Measurements from ENCODE around the gene ADORA2A. TPM values are rescaled to one million over a fixed set of nuclear protein-coding genes. Genes with fewer than 3 reads are reported as not detected.
A peak's percentile ranks its signal among the peaks of the same experiment; 100 is the strongest.

The ADORA2A gene
- total RNA-seq, 6 experiments from 2014 or later: 2.0 to 7.7 (median 3.6) TPM

DNA sequence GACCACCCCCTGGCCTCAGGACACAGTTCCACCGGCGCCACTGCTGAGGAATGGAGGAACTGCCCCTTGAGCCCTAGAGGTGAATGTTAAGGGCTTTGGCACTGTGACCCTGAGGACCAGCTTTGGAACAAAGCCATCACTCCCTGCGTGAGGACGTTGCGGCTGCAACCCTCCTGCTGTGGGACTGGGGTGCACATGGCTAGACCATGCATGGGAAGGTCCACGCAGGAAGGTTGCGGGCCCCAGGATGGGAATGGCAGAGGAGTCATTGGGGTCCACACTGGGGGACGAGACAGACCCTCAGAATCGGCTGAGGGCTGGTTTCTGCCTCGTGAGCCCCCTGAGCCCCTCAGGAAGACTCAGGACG, 6.4 kb upstream of the ADORA2A start:
- WGBS (ENCODE audit: insufficient coverage, low coverage, low lambda C conversion rate, missing lambda C conversion rate): no CpG with 5 or more reads among the region's 11 CpGs
- no peaks in the 10 kb centered on the region for H3K9me3 ChIP-seq
- no peak for ATAC-seq
- intact Hi-C loops (cut with DNase I): loop anchor here in 1 of 2 donors (10.0 kb wide), 1 partner anchor 64 kb away; no protein-coding TSS in a partner anchor
- DNase-seq: peak in 1 of 3 donors; percentile 49
- TF ChIP-seq, protein P1, sequence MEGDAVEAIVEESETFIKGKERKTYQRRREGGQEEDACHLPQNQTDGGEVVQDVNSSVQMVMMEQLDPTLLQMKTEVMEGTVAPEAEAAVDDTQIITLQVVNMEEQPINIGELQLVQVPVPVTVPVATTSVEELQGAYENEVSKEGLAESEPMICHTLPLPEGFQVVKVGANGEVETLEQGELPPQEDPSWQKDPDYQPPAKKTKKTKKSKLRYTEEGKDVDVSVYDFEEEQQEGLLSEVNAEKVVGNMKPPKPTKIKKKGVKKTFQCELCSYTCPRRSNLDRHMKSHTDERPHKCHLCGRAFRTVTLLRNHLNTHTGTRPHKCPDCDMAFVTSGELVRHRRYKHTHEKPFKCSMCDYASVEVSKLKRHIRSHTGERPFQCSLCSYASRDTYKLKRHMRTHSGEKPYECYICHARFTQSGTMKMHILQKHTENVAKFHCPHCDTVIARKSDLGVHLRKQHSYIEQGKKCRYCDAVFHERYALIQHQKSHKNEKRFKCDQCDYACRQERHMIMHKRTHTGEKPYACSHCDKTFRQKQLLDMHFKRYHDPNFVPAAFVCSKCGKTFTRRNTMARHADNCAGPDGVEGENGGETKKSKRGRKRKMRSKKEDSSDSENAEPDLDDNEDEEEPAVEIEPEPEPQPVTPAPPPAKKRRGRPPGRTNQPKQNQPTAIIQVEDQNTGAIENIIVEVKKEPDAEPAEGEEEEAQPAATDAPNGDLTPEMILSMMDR (IDR thresholded peaks at IDR 0.05): no peak
- TF ChIP-seq POLR2A (IDR thresholded peaks at IDR 0.05): no peak
- H3K4me3 ChIP-seq: no peak overlapping the region
- no peaks in the 10 kb centered on the region for H3K36me3 ChIP-seq
- H3K27ac ChIP-seq: no peak overlapping the region
- H3K4me1 ChIP-seq: peaks cover 0 to 18% (median 0%) of the 10 kb centered on the region in 4 donors
- H3K27me3 ChIP-seq: no peaks in the 10 kb centered on the region

DNA sequence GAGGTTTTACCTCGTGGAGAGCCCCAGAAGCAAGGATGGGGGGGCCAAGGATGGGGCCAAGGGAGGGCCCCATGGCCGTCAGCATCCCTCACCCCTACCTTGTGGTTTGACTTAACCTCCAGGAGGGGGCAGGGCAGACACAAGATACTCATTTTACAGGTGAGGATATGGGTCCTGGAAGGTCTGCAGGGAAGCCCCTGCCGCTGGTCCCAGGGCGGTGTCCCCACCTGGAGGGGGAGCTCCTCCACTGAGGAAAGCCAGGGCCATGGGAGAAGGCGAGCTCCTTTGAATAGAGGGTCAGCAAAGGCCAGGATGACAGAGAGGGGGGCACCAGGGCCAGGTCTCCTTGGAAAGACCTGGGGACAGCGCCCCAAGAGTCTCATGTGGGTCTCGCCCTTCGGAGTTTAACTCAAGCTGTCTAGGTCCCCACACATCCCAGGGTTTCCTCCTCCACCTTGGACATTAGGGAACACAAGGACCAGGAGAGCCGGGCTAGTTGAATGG, 5.9 kb upstream of the ADORA2A start:
- Histone ChIP-seq H3K4me1 (peaks cover 0 to 18% (median 0%) of the 10 kb centered on the region in 4 donors), H3K27me3 (no peaks in the 10 kb centered on the region), H3K4me3 (no peak overlapping the region), H3K27ac (no peak overlapping the region), H3K9me3 (no peaks in the 10 kb centered on the region), H3K36me3 (no peaks in the 10 kb centered on the region)
- intact Hi-C loops (cut with DNase I): loop anchor here in 1 of 2 donors (10.0 kb wide), 1 partner anchor 63 kb away; no protein-coding TSS in a partner anchor
- 49% methylated on average over 4 of the region's 9 CpGs for WGBS (ENCODE audit: insufficient coverage, low coverage, low lambda C conversion rate, missing lambda C conversion rate)
- DNase-seq: peak in 1 of 3 donors; percentile 47
- ATAC-seq: no peak
- TF ChIP-seq POLR2A (IDR thresholded peaks at IDR 0.05): no peak
- TF ChIP-seq, protein P1 (IDR thresholded peaks at IDR 0.05): peak; percentile 16 to 37 (median 24)

DNA sequence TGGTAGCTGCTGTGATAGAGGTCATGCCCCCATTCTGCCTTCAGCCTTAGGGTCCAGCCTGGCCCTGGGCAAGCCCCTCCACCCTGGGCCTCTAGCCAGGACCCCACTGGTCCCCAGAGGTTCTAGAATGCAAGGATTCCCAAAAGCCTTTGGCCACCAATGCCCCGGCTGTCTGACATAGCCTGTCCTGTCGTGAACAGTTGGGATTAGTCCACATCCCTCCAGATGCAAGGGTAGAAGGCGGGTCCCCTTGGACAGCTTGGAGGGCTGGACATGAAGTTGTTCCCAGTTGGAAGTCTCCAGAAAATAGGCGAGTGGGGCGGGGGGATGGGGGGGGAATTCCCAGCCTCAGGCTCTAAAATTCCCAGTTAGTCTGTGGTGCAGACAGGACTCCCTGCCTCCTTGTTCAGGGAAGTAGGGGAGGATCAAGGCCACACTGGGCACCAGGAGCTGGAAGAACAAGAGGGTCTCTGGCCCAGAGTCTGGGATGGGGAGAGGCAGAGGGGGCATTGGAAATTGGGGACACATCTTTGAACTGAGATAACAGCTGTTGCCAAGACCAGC, 5.2 kb upstream of the ADORA2A start:
- ATAC-seq (no peak), DNase-seq (peak in 1 of 3 donors; percentile 44)

DNA sequence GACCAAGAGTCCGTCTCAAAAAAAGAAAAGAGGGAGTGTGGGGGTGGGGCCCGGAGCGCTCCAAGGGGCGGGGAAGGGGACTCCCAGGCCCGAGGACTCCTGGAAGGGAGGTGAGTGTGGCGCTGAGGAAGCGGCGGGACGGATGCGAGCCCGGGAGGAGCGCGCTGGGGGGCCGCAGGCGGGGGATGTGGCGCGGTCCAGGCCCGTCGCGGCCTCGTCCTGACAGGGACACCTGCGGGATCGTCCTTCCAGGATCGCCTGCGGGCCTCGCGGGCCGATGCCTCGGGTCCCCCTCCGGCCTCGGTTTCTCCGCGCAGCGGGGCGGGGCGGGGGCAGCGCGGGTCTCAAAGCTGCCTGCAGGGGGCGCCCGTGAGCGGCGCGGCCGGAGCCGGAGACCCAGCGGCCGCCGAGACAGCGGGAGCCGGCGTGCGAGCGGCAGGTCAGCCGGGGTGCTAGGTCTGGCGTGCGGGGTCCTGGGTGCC, 3.8 kb upstream of the ADORA2A start:
- H3K27ac ChIP-seq: peak overlapping the region in 2 of 3 donors; percentile 59 to 82
- 1% methylated on average over 11 of the region's 56 CpGs for WGBS (ENCODE audit: insufficient coverage, low coverage, low lambda C conversion rate, missing lambda C conversion rate)
- H3K4me3 ChIP-seq: peak overlapping the region; percentile 58 to 65 (median 59)
- no peaks in the 10 kb centered on the region for H3K27me3 ChIP-seq
- TF ChIP-seq, protein P1 (IDR thresholded peaks at IDR 0.05): peak; percentile 89 to 94 (median 91)
- no peak for TF ChIP-seq POLR2A (IDR thresholded peaks at IDR 0.05)
- H3K4me1 ChIP-seq: peaks cover 0 to 18% (median 0%) of the 10 kb centered on the region in 4 donors
- H3K9me3 ChIP-seq: no peaks in the 10 kb centered on the region
- intact Hi-C loops (cut with DNase I): loop anchor here in 1 of 2 donors (10.0 kb wide), 1 partner anchor 61 kb away; no protein-coding TSS in a partner anchor
- no peaks in the 10 kb centered on the region for H3K36me3 ChIP-seq
- ATAC-seq: peak; percentile 44 to 74 (median 54)
- peak in 2 of 3 donors; percentile 75 for DNase-seq

More for the DNA sequence above, 5.2 kb upstream of the ADORA2A start:
- no peak for TF ChIP-seq POLR2A (IDR thresholded peaks at IDR 0.05)
- TF ChIP-seq, protein P1 (IDR thresholded peaks at IDR 0.05): no peak
- H3K27ac ChIP-seq: no peak overlapping the region
- no peaks in the 10 kb centered on the region for H3K27me3 ChIP-seq
- no peak overlapping the region for H3K4me3 ChIP-seq
- intact Hi-C loops (cut with DNase I): loop anchor here in 1 of 2 donors (10.0 kb wide), 1 partner anchor 63 kb away; no protein-coding TSS in a partner anchor
- peaks cover 0 to 18% (median 0%) of the 10 kb centered on the region in 4 donors for H3K4me1 ChIP-seq
- H3K9me3 ChIP-seq: no peaks in the 10 kb centered on the region
- no peaks in the 10 kb centered on the region for H3K36me3 ChIP-seq
- 37% methylated on average over 3 of the region's 5 CpGs for WGBS (ENCODE audit: insufficient coverage, low coverage, low lambda C conversion rate, missing lambda C conversion rate)
